H9 (cell line): ENCODE data around the gene PRTN3. TPM values are rescaled to one million over a fixed set of nuclear protein-coding genes. Genes with fewer than 3 reads are reported as not detected.

Experiments
- DNase-seq: peaks from one replicate; pipeline ENCODE4 v3.0.0-alpha.2; 2017
- H2AFZ ChIP-seq: one replicate; pipeline ENCODE4 v1.6.1; 2013; ENCODE audit warnings: mild to moderate bottlenecking, low read length, control low read depth, moderate library complexity
- H2AK5ac ChIP-seq: 2 replicates; pipeline ENCODE4 v1.6.1; 2013; ENCODE audit warnings: low read length, control low read depth, mixed read lengths; ENCODE audit not compliant: insufficient read length
- H2BK120ac ChIP-seq: one replicate; pipeline ENCODE4 v1.6.1; 2013; ENCODE audit warnings: low read depth, mild to moderate bottlenecking, low read length, control low read depth, inconsistent platforms; ENCODE audit not compliant: poor library complexity, severe bottlenecking
- H2BK12ac ChIP-seq: 2 replicates; pipeline ENCODE4 v1.6.1; 2013; ENCODE audit warnings: low read length, control low read depth, mixed read lengths, low read depth; ENCODE audit not compliant: insufficient read length
- H2BK15ac ChIP-seq: 2 replicates; pipeline ENCODE4 v1.6.1; 2013; ENCODE audit warnings: low read depth, low read length, control low read depth
- H2BK20ac ChIP-seq: one replicate; pipeline ENCODE4 v1.6.1; 2013; ENCODE audit warnings: low read depth, mild to moderate bottlenecking, low read length, control low read depth, inconsistent platforms; ENCODE audit not compliant: poor library complexity, severe bottlenecking
- H2BK5ac ChIP-seq: 2 replicates; pipeline ENCODE4 v1.6.1; 2013; ENCODE audit warnings: low read length, control low read depth, mixed read lengths; ENCODE audit not compliant: insufficient read length
- H3K14ac ChIP-seq: 2 replicates; pipeline ENCODE4 v1.6.1; 2013; ENCODE audit warnings: low read length, control low read depth; ENCODE audit not compliant: insufficient read depth
- H3K18ac ChIP-seq: 2 replicates; pipeline ENCODE4 v1.6.1; 2013; ENCODE audit warnings: low read depth, mild to moderate bottlenecking, mixed read lengths, low read length, control low read depth; ENCODE audit not compliant: insufficient read length
- H3K23ac ChIP-seq: 2 replicates; pipeline ENCODE4 v1.6.1; 2013; ENCODE audit warnings: low read length, control low read depth, mixed read lengths, low read depth; ENCODE audit not compliant: insufficient read length
- H3K23me2 ChIP-seq: 2 replicates; pipeline ENCODE4 v1.6.1; 2013; ENCODE audit warnings: low read depth, mild to moderate bottlenecking, mixed read lengths, low read length, control low read depth; ENCODE audit not compliant: insufficient read length, poor library complexity, severe bottlenecking
- H3K27ac ChIP-seq: 2 replicates; pipeline ENCODE4 v1.5.1; 2013; ENCODE audit warnings: low read length, control low read depth, mixed read lengths, low read depth; ENCODE audit not compliant: insufficient read length
- H3K27me3 ChIP-seq: 2 replicates; pipeline ENCODE4 v1.6.1; 2013; ENCODE audit warnings: low read length, control low read depth, inconsistent platforms; ENCODE audit not compliant: insufficient read depth
- H3K4ac ChIP-seq: 2 replicates; pipeline ENCODE4 v1.6.1; 2013; ENCODE audit warnings: low read depth, mild to moderate bottlenecking, control low read depth, inconsistent platforms, low read length, moderate library complexity
- H3K4me1 ChIP-seq: 2 replicates; pipeline ENCODE4 v1.6.1; 2013; ENCODE audit warnings: low read length, control low read depth, inconsistent platforms; ENCODE audit not compliant: insufficient read depth
- H3K4me2 ChIP-seq: 2 replicates; pipeline ENCODE4 v1.6.1; 2013; ENCODE audit warnings: low read length, control low read depth, mixed read lengths; ENCODE audit not compliant: insufficient read length, insufficient read depth
- H3K56ac ChIP-seq: 2 replicates; pipeline ENCODE4 v1.6.1; 2013; ENCODE audit warnings: low read depth, mild to moderate bottlenecking, mixed read lengths, low read length, control low read depth; ENCODE audit not compliant: insufficient read length
- H3K79me1 ChIP-seq: 2 replicates; pipeline ENCODE4 v1.6.1; 2013; ENCODE audit warnings: low read depth, mild to moderate bottlenecking, moderate library complexity, low read length, control low read depth, inconsistent platforms; ENCODE audit not compliant: insufficient read depth, poor library complexity, severe bottlenecking
- H3K79me2 ChIP-seq: 2 replicates; pipeline ENCODE4 v1.6.1; 2013; ENCODE audit warnings: low read length, control low read depth, inconsistent platforms; ENCODE audit not compliant: insufficient read depth
- H3K9ac ChIP-seq: 2 replicates; pipeline ENCODE4 v1.6.1; 2013; ENCODE audit warnings: low read length, control low read depth, mixed read lengths; ENCODE audit not compliant: insufficient read length; ENCODE audit errors: extremely low read depth
- H3K9me3 ChIP-seq: one replicate; pipeline ENCODE4 v1.6.1; 2013; ENCODE audit warnings: low read depth, low read length, inconsistent platforms; ENCODE audit not compliant: control insufficient read depth
- H3T11ph ChIP-seq: one replicate; pipeline ENCODE4 v1.6.1; 2013; ENCODE audit warnings: mild to moderate bottlenecking, low read length, control low read depth, inconsistent platforms
- H4K20me1 ChIP-seq: one replicate; pipeline ENCODE4 v1.6.1; 2013; ENCODE audit not compliant: control insufficient read depth, insufficient read length, insufficient read depth
- H4K5ac ChIP-seq: 2 replicates; pipeline ENCODE4 v1.6.1; 2013; ENCODE audit warnings: low read depth, mild to moderate bottlenecking, mixed read lengths, low read length, control low read depth; ENCODE audit not compliant: insufficient read length
- H4K8ac ChIP-seq: replicated peaks from 2 replicates; pipeline ENCODE4 v1.6.1; 2013; ENCODE audit warnings: low read length, control low read depth, mixed read lengths, low read depth; ENCODE audit not compliant: insufficient read length
- H4K91ac ChIP-seq: 2 replicates; pipeline ENCODE4 v1.6.1; 2013; ENCODE audit warnings: low read depth, mild to moderate bottlenecking, moderate library complexity, mixed read lengths, low read length, control low read depth; ENCODE audit not compliant: insufficient read length
- H3K27ac Mint-ChIP-seq, 3 experiments: 2 replicates in 2 of 3; 3 replicates in 1 of 3; pipeline ENCODE4 v1.8.0; 2020 to 2021; ENCODE audit warnings: mixed read lengths in 3 of 3, mild to moderate bottlenecking in 1 of 3, moderate library complexity in 1 of 3
- H3K27me3 Mint-ChIP-seq: 2 replicates; pipeline ENCODE4 v1.8.0; 2021; ENCODE audit warnings: low read depth, mild to moderate bottlenecking, moderate library complexity, mixed read lengths
- H3K36me3 Mint-ChIP-seq, 3 experiments: 2 replicates in 2 of 3; 3 replicates in 1 of 3; pipeline ENCODE4 v1.8.0; 2020 to 2021; ENCODE audit warnings: low read depth in 3 of 3, mixed read lengths in 3 of 3; ENCODE audit not compliant: insufficient read depth in 1 of 3
- H3K4me1 Mint-ChIP-seq, 2 experiments: 2 replicates each; pipeline ENCODE4 v1.8.0; 2020; ENCODE audit warnings: mixed read lengths in 2 of 2
- H3K4me3 Mint-ChIP-seq, 2 experiments: 2 replicates in 1 of 2; 3 replicates in 1 of 2; pipeline ENCODE4 v1.8.0; 2020 to 2021; ENCODE audit warnings: mild to moderate bottlenecking in 2 of 2, mixed read lengths in 2 of 2, moderate library complexity in 1 of 2
- H3K9me3 Mint-ChIP-seq, 2 experiments: 2 replicates in 1 of 2; 3 replicates in 1 of 2; pipeline ENCODE4 v1.8.0; 2020; ENCODE audit warnings: mild to moderate bottlenecking in 2 of 2, mixed read lengths in 2 of 2, moderate library complexity in 1 of 2
- CTCF ChIP-seq: fragments of 200-600 bp; sonication (generic); conservative IDR thresholded peaks from 3 replicates; pipeline ENCODE4 v1.8.0; 2021; ENCODE audit warnings: antibody characterized with exemption, mild to moderate bottlenecking
- WGBS: extraction: QIAGEN DNeasy Blood & Tissue Kit; methylation state at CpG from one replicate; pipeline ENCODE4 v1.1.7; 2013; ENCODE audit warnings: missing lambda C conversion rate, low lambda C conversion rate, mixed read lengths; ENCODE audit not compliant: insufficient read length; ENCODE audit errors: extremely low coverage; 5-methylcytosine and 5-hydroxymethylcytosine counted together
- total RNA-seq: library from RNA; stranded (reverse); gene quantifications from 2 replicates; pipeline ENCODE4 v1.2.1, GENCODE V29; 2021

The PRTN3 gene
- total RNA-seq, 1 experiment from 2014 or later = 0.31 TPM

GRCh38 chr19:808423-808775, 32.4 kb upstream of the PRTN3 start:
- no peak overlapping the region for H3T11ph ChIP-seq
- H2BK20ac ChIP-seq = no peak overlapping the region
- H3K9me3 Mint-ChIP-seq = no peaks in the 10 kb centered on the region; a peak in 1 of 5 replicates
- H3K27ac Mint-ChIP-seq = no peak overlapping the region
- no peak overlapping the region for H3K27ac ChIP-seq
- H3K4me1 ChIP-seq = no peaks in the 10 kb centered on the region
- no peak overlapping the region for H2BK12ac ChIP-seq
- H4K5ac ChIP-seq = no peak overlapping the region
- H3K79me2 ChIP-seq = peaks cover 11% of the 10 kb centered on the region; the same call in 1 of the 2 replicates
- H3K4me3 Mint-ChIP-seq = no peak overlapping the region
- H3K18ac ChIP-seq = no peak overlapping the region
- H4K91ac ChIP-seq = no peak overlapping the region
- no peaks in the 10 kb centered on the region for H4K20me1 ChIP-seq
- no peak for DNase-seq
- H3K9ac ChIP-seq = no peak overlapping the region
- H3K23ac ChIP-seq = no peak overlapping the region
- H3K27me3 Mint-ChIP-seq = no peaks in the 10 kb centered on the region; the same call in 1 of the 2 replicates
- H2BK5ac ChIP-seq = no peak overlapping the region
- no peak overlapping the region; the same call in 1 of the 2 replicates for H3K14ac ChIP-seq
- H3K4me2 ChIP-seq = no peak overlapping the region
- no peak overlapping the region for H4K8ac ChIP-seq
- no CpG with 5 or more reads among the region's 26 CpGs for WGBS
- no peak overlapping the region for H2AFZ ChIP-seq
- H3K9me3 ChIP-seq = no peaks in the 10 kb centered on the region
- no peak overlapping the region for H2BK15ac ChIP-seq
- H3K79me1 ChIP-seq = peaks cover 9% of the 10 kb centered on the region
- peaks cover 44 to 68% (median 68%) of the 10 kb centered on the region in 3 experiments for H3K36me3 Mint-ChIP-seq
- 0 out of 4 replicates have a peak, but pooled peaks cover 0 to 3% of the 10 kb centered on the region in 2 experiments for H3K4me1 Mint-ChIP-seq
- no peaks in the 10 kb centered on the region for H3K23me2 ChIP-seq
- no peak overlapping the region for H3K56ac ChIP-seq
- TF ChIP-seq CTCF = no peak
- no peak overlapping the region for H2BK120ac ChIP-seq
- H2AK5ac ChIP-seq = no peak overlapping the region
- H3K27me3 ChIP-seq = no peaks in the 10 kb centered on the region
- H3K4ac ChIP-seq = no peak overlapping the region
